ENCODE data around the gene PNPLA7. TPM values are rescaled to one million over a fixed set of nuclear protein-coding genes. Genes with fewer than 3 reads are reported as not detected.

The PNPLA7 gene
- total and polyA plus RNA-seq, 9 donors = 0.80 to 3.6 (median 2.1) TPM

GRCh38 chr9:137505421-137506140 lies 44.6 kb downstream of the PNPLA7 start:
- no peaks in the 10 kb centered on the region for H3K9me3 ChIP-seq (replicated peaks; ENCODE audit: control insufficient read depth, low read depth, low read length)
- no peaks in the 10 kb centered on the region for H3K27me3 ChIP-seq (ENCODE audit: control insufficient read depth, insufficient read depth, low read length)
- 87% methylated on average over 28 of the region's 28 CpGs for WGBS (ENCODE audit: insufficient coverage)
- H3K27ac ChIP-seq (ENCODE audit: low read length) = no peak overlapping the region
- peaks cover 2% of the 10 kb centered on the region for H3K36me3 ChIP-seq (ENCODE audit: control insufficient read depth, insufficient read depth, low read length)
- no peaks in the 10 kb centered on the region for H3K4me1 ChIP-seq (ENCODE audit: control insufficient read depth, insufficient read depth, low read length)
- no peak for DNase-seq
- H3K4me3 ChIP-seq (ENCODE audit: low read length) = no peak overlapping the region

GRCh38 chr9:137504432-137504777 lies 45.8 kb downstream of the PNPLA7 start:
- peaks cover 3% of the 10 kb centered on the region for H3K36me3 ChIP-seq (ENCODE audit: control insufficient read depth, insufficient read depth, low read length)
- DNase-seq = no peak
- H3K27ac ChIP-seq (ENCODE audit: low read length) = no peak overlapping the region
- H3K9me3 ChIP-seq (replicated peaks; ENCODE audit: control insufficient read depth, low read depth, low read length) = no peaks in the 10 kb centered on the region
- WGBS (ENCODE audit: insufficient coverage) = 72% methylated on average over 5 of the region's 7 CpGs
- H3K4me1 ChIP-seq (ENCODE audit: control insufficient read depth, insufficient read depth, low read length) = no peaks in the 10 kb centered on the region
- no peaks in the 10 kb centered on the region for H3K27me3 ChIP-seq (ENCODE audit: control insufficient read depth, insufficient read depth, low read length)
- H3K4me3 ChIP-seq (ENCODE audit: low read length) = no peak overlapping the region

- Histone ChIP-seq H3K27ac (ENCODE audit: low read length) (no peak overlapping the region), H3K4me1 (ENCODE audit: control insufficient read depth, insufficient read depth, low read length) (no peaks in the 10 kb centered on the region), H3K4me3 (ENCODE audit: low read length) (no peak overlapping the region), H3K9me3 (replicated peaks; ENCODE audit: control insufficient read depth, low read depth, low read length) (no peaks in the 10 kb centered on the region), H3K27me3 (ENCODE audit: control insufficient read depth, insufficient read depth, low read length) (no peaks in the 10 kb centered on the region), H3K36me3 (ENCODE audit: control insufficient read depth, insufficient read depth, low read length) (peaks cover 3% of the 10 kb centered on the region)
- 86% methylated on average over 12 of the region's 36 CpGs for WGBS (ENCODE audit: insufficient coverage)
- DNase-seq = no peak
These were observed 47.9 kb downstream of the PNPLA7 start for GRCh38 chr9:137502008-137502911.

GRCh38 chr9:137501457-137501856 lies 48.7 kb downstream of the PNPLA7 start:
- no peak overlapping the region for H3K4me3 ChIP-seq (ENCODE audit: low read length)
- no peaks in the 10 kb centered on the region for H3K27me3 ChIP-seq (ENCODE audit: control insufficient read depth, insufficient read depth, low read length)
- H3K27ac ChIP-seq (ENCODE audit: low read length) = no peak overlapping the region
- WGBS (ENCODE audit: insufficient coverage) = 87% methylated on average over 12 of the region's 12 CpGs
- H3K36me3 ChIP-seq (ENCODE audit: control insufficient read depth, insufficient read depth, low read length) = peaks cover 3% of the 10 kb centered on the region
- H3K9me3 ChIP-seq (replicated peaks; ENCODE audit: control insufficient read depth, low read depth, low read length) = no peaks in the 10 kb centered on the region
- DNase-seq = no peak
- H3K4me1 ChIP-seq (ENCODE audit: control insufficient read depth, insufficient read depth, low read length) = no peaks in the 10 kb centered on the region

GRCh38 chr9:137500666-137501397 lies 49.4 kb downstream of the PNPLA7 start:
- Histone ChIP-seq H3K4me3 (ENCODE audit: low read length) (no peak overlapping the region), H3K4me1 (ENCODE audit: control insufficient read depth, insufficient read depth, low read length) (no peaks in the 10 kb centered on the region), H3K27me3 (ENCODE audit: control insufficient read depth, insufficient read depth, low read length) (no peaks in the 10 kb centered on the region), H3K27ac (ENCODE audit: low read length) (no peak overlapping the region), H3K9me3 (replicated peaks; ENCODE audit: control insufficient read depth, low read depth, low read length) (no peaks in the 10 kb centered on the region), H3K36me3 (ENCODE audit: control insufficient read depth, insufficient read depth, low read length) (peaks cover 3% of the 10 kb centered on the region)
- 91% methylated on average over 44 of the region's 45 CpGs for WGBS (ENCODE audit: insufficient coverage)
- DNase-seq = no peak

GRCh38 chr9:137499858-137500661 lies 50.1 kb downstream of the PNPLA7 start:
- DNase-seq = no peak
- H3K4me1 ChIP-seq (ENCODE audit: control insufficient read depth, insufficient read depth, low read length) = no peaks in the 10 kb centered on the region
- no peak overlapping the region for H3K27ac ChIP-seq (ENCODE audit: low read length)
- no peaks in the 10 kb centered on the region for H3K9me3 ChIP-seq (replicated peaks; ENCODE audit: control insufficient read depth, low read depth, low read length)
- H3K27me3 ChIP-seq (ENCODE audit: control insufficient read depth, insufficient read depth, low read length) = no peaks in the 10 kb centered on the region
- 88% methylated on average over 36 of the region's 36 CpGs for WGBS (ENCODE audit: insufficient coverage)
- H3K36me3 ChIP-seq (ENCODE audit: control insufficient read depth, insufficient read depth, low read length) = peaks cover 3% of the 10 kb centered on the region
- H3K4me3 ChIP-seq (ENCODE audit: low read length) = no peak overlapping the region

- H3K36me3 ChIP-seq (ENCODE audit: control insufficient read depth, insufficient read depth, low read length) = peaks cover 3% of the 10 kb centered on the region
- H3K4me1 ChIP-seq (ENCODE audit: control insufficient read depth, insufficient read depth, low read length) = no peaks in the 10 kb centered on the region
- WGBS (ENCODE audit: insufficient coverage) = 84% methylated on average over 16 of the region's 16 CpGs
- no peak overlapping the region for H3K27ac ChIP-seq (ENCODE audit: low read length)
- H3K27me3 ChIP-seq (ENCODE audit: control insufficient read depth, insufficient read depth, low read length) = no peaks in the 10 kb centered on the region
- no peak for DNase-seq
- H3K9me3 ChIP-seq (replicated peaks; ENCODE audit: control insufficient read depth, low read depth, low read length) = no peaks in the 10 kb centered on the region
- no peak overlapping the region for H3K4me3 ChIP-seq (ENCODE audit: low read length)
These were observed 50.8 kb downstream of the PNPLA7 start for GRCh38 chr9:137499416-137499815.

GRCh38 chr9:137498720-137499150 lies 51.5 kb downstream of the PNPLA7 start:
- peaks cover 2% of the 10 kb centered on the region for H3K9me3 ChIP-seq (replicated peaks; ENCODE audit: control insufficient read depth, low read depth, low read length)
- no peaks in the 10 kb centered on the region for H3K27me3 ChIP-seq (ENCODE audit: control insufficient read depth, insufficient read depth, low read length)
- no peak overlapping the region for H3K27ac ChIP-seq (ENCODE audit: low read length)
- DNase-seq = no peak
- 81% methylated on average over 15 of the region's 16 CpGs for WGBS (ENCODE audit: insufficient coverage)
- H3K36me3 ChIP-seq (ENCODE audit: control insufficient read depth, insufficient read depth, low read length) = peaks cover 3% of the 10 kb centered on the region
- H3K4me1 ChIP-seq (ENCODE audit: control insufficient read depth, insufficient read depth, low read length) = no peaks in the 10 kb centered on the region
- no peak overlapping the region for H3K4me3 ChIP-seq (ENCODE audit: low read length)

- peaks cover 3% of the 10 kb centered on the region for H3K36me3 ChIP-seq (ENCODE audit: control insufficient read depth, insufficient read depth, low read length)
- no peak overlapping the region for H3K4me3 ChIP-seq (ENCODE audit: low read length)
- H3K27me3 ChIP-seq (ENCODE audit: control insufficient read depth, insufficient read depth, low read length) = no peaks in the 10 kb centered on the region
- no peak for DNase-seq
- H3K4me1 ChIP-seq (ENCODE audit: control insufficient read depth, insufficient read depth, low read length) = no peaks in the 10 kb centered on the region
- 79% methylated on average over 33 of the region's 36 CpGs for WGBS (ENCODE audit: insufficient coverage)
- H3K9me3 ChIP-seq (replicated peaks; ENCODE audit: control insufficient read depth, low read depth, low read length) = peaks cover 6% of the 10 kb centered on the region
- H3K27ac ChIP-seq (ENCODE audit: low read length) = no peak overlapping the region
These were observed 52.1 kb downstream of the PNPLA7 start for GRCh38 chr9:137497921-137498719.
